ENCODE data around the gene SH3BGR.

The SH3BGR gene

GRCh38 chr21:39461419-39461818, 9.6 kb downstream of the SH3BGR start:
- no peak for DNase-seq

GRCh38 chr21:39463308-39463707, 11.5 kb downstream of the SH3BGR start:
- no peak for DNase-seq

- no peak for DNase-seq
Measured at GRCh38 chr21:39466584-39466983, 14.8 kb downstream of the SH3BGR start.

GRCh38 chr21:39467746-39468145, 16.0 kb downstream of the SH3BGR start:
- DNase-seq = no peak

- no peak for DNase-seq
Measured at GRCh38 chr21:39468559-39468958, 16.8 kb downstream of the SH3BGR start.

- DNase-seq = no peak
Measured at GRCh38 chr21:39471598-39471997, 19.8 kb downstream of the SH3BGR start.

GRCh38 chr21:39472786-39473185, 21.0 kb downstream of the SH3BGR start:
- no peak for DNase-seq

GRCh38 chr21:39474611-39475010, 22.8 kb downstream of the SH3BGR start:
- no peak for DNase-seq

GRCh38 chr21:39479164-39479813, 27.5 kb downstream of the SH3BGR start:
- DNase-seq = no peak

GRCh38 chr21:39479814-39480182, 28.0 kb downstream of the SH3BGR start:
- DNase-seq = no peak

GRCh38 chr21:39480271-39480670, 28.5 kb downstream of the SH3BGR start:
- no peak for DNase-seq

GRCh38 chr21:39481886-39482285, 30.1 kb downstream of the SH3BGR start:
- no peak for DNase-seq

GRCh38 chr21:39483917-39484316, 32.1 kb downstream of the SH3BGR start:
- no peak for DNase-seq

- DNase-seq = no peak
Measured at GRCh38 chr21:39484711-39485276, 33.0 kb downstream of the SH3BGR start.

GRCh38 chr21:39489380-39489924, 37.7 kb downstream of the SH3BGR start:
- no peak for DNase-seq

- DNase-seq = no peak
Measured at GRCh38 chr21:39499156-39499555, 47.4 kb downstream of the SH3BGR start.

- DNase-seq = no peak
Measured at GRCh38 chr21:39502631-39503030, 50.9 kb downstream of the SH3BGR start.

GRCh38 chr21:39503123-39503762, 51.5 kb downstream of the SH3BGR start:
- DNase-seq = no peak

GRCh38 chr21:39504230-39504629, 52.5 kb downstream of the SH3BGR start:
- DNase-seq = no peak

GRCh38 chr21:39510240-39510639, 58.5 kb downstream of the SH3BGR start:
- DNase-seq = no peak

GRCh38 chr21:39511102-39511501, 59.3 kb downstream of the SH3BGR start:
- no peak for DNase-seq

GRCh38 chr21:39513735-39514134, 62.0 kb downstream of the SH3BGR start:
- no peak for DNase-seq

- DNase-seq = no peak
Measured at GRCh38 chr21:39515684-39516472, 64.1 kb downstream of the SH3BGR start.
